Hepatocyte (in vitro differentiated cells): Measurements from ENCODE around the gene CORO2A. TPM values are rescaled to one million over a fixed set of nuclear protein-coding genes. Genes with fewer than 3 reads are reported as not detected.

Experiments used
- DNase-seq: peaks from one replicate; pipeline ENCODE4 v3.0.0-alpha.2; 2016; ENCODE audit warnings: low spot score
- H2AFZ ChIP-seq: fragments of 200-600 bp; sonication (generic); 2 replicates; pipeline ENCODE4 v1.6.0; 2016; ENCODE audit warnings: antibody characterized with exemption, mild to moderate bottlenecking
- H3K27ac ChIP-seq: fragments of 200-600 bp; sonication (generic); 2 replicates; pipeline ENCODE4 v1.5.1; 2016; ENCODE audit warnings: mild to moderate bottlenecking
- H3K27me3 ChIP-seq: fragments of 200-600 bp; sonication (generic); 2 replicates; pipeline ENCODE4 v1.6.1; 2016
- H3K36me3 ChIP-seq: fragments of 200-600 bp; sonication (generic); replicated peaks from 2 replicates; pipeline ENCODE4 v1.5.1; 2016; ENCODE audit warnings: low read depth; ENCODE audit not compliant: insufficient read depth
- H3K4me1 ChIP-seq: fragments of 200-600 bp; sonication (generic); 2 replicates; pipeline ENCODE4 v1.5.1; 2016; ENCODE audit warnings: mild to moderate bottlenecking, moderate library complexity; ENCODE audit not compliant: insufficient read depth
- H3K4me2 ChIP-seq: fragments of 200-600 bp; sonication (generic); 2 replicates; pipeline ENCODE4 v1.6.0; 2016
- H3K4me3 ChIP-seq: fragments of 200-600 bp; sonication (generic); 2 replicates; pipeline ENCODE4 v1.5.1; 2016; ENCODE audit warnings: mild to moderate bottlenecking
- H3K79me2 ChIP-seq: fragments of 200-600 bp; sonication (generic); 2 replicates; pipeline ENCODE4 v1.6.0; 2017; ENCODE audit warnings: mild to moderate bottlenecking
- H3K9me2 ChIP-seq: fragments of 200-600 bp; sonication (generic); replicated peaks from 2 replicates; pipeline ENCODE4 v1.6.0; 2017; ENCODE audit warnings: mild to moderate bottlenecking; ENCODE audit not compliant: insufficient read depth
- H3K9me3 ChIP-seq: fragments of 200-600 bp; sonication (generic); 2 replicates; pipeline ENCODE4 v1.5.1; 2016; ENCODE audit warnings: low read depth, mild to moderate bottlenecking
- H4K20me1 ChIP-seq: fragments of 200-600 bp; sonication (generic); 2 replicates; pipeline ENCODE4 v1.6.0; 2016; ENCODE audit warnings: mild to moderate bottlenecking; ENCODE audit not compliant: insufficient read depth, poor library complexity, severe bottlenecking
- CTCF ChIP-seq: fragments of 200-600 bp; sonication (generic); IDR thresholded peaks from 2 replicates; pipeline ENCODE4 v1.5.1; 2016; ENCODE audit warnings: antibody characterized with exemption, mild to moderate bottlenecking; ENCODE audit not compliant: poor library complexity
- EZH2 ChIP-seq: fragments of 200-600 bp; sonication (generic); IDR thresholded peaks from 2 replicates; pipeline ENCODE4 v1.6.1; 2016; ENCODE audit warnings: antibody characterized with exemption, mild to moderate bottlenecking, borderline replicate concordance
- EZH2phosphoT487 ChIP-seq: fragments of 200-600 bp; sonication (generic); IDR thresholded peaks from one replicate; pipeline ENCODE4 v1.6.1; 2018; ENCODE audit warnings: antibody characterized with exemption, mild to moderate bottlenecking, low read depth, moderate library complexity; ENCODE audit not compliant: unreplicated experiment, severe bottlenecking
- WGBS: methylation state at CpG from one replicate; pipeline ENCODE4 v1.1.6; 2016; ENCODE audit warnings: low lambda C conversion rate; ENCODE audit errors: missing lambda C conversion rate; 5-methylcytosine and 5-hydroxymethylcytosine counted together
- polyA plus RNA-seq: library from polyadenylated mRNA; unstranded; fragments of >200 nt; fragmentation: Nextera tagmentation; extraction: Ambion mirVana; gene quantifications from 2 replicates; pipeline ENCODE4 v1.2.1, GENCODE V29; 2016
- total RNA-seq: library from RNA; depleted of rRNA; stranded (reverse); fragments of >200 nt; gene quantifications from 2 replicates; pipeline ENCODE4 v1.2.3, GENCODE V29; 2014

CORO2A gene
- total and polyA plus RNA-seq, 2 experiments from 2014 or later: 12.8 to 24.6 TPM

GRCh38 chr9:98085944-98086343 lies 106.5 kb downstream of the CORO2A start:
- 70% methylated on average over 6 of the region's 7 CpGs for WGBS
- H3K27me3 ChIP-seq: no peaks in the 10 kb centered on the region
- H3K4me2 ChIP-seq: no peak overlapping the region
- H3K4me3 ChIP-seq: no peak overlapping the region
- H3K9me2 ChIP-seq: no peaks in the 10 kb centered on the region
- DNase-seq: no peak
- no peaks in the 10 kb centered on the region for H4K20me1 ChIP-seq
- H3K79me2 ChIP-seq: no peaks in the 10 kb centered on the region
- no peak overlapping the region for H3K27ac ChIP-seq
- H2AFZ ChIP-seq: no peak overlapping the region
- H3K4me1 ChIP-seq: no peaks in the 10 kb centered on the region
- no peaks in the 10 kb centered on the region for H3K36me3 ChIP-seq
- no peaks in the 10 kb centered on the region for H3K9me3 ChIP-seq
- TF ChIP-seq EZH2phosphoT487 (no peak), CTCF (no peak), EZH2 (no peak)

- Histone ChIP-seq H2AFZ (no peak overlapping the region), H3K9me3 (no peaks in the 10 kb centered on the region), H3K27ac (no peak overlapping the region), H4K20me1 (no peaks in the 10 kb centered on the region), H3K4me1 (no peaks in the 10 kb centered on the region), H3K9me2 (no peaks in the 10 kb centered on the region), H3K27me3 (no peaks in the 10 kb centered on the region), H3K36me3 (no peaks in the 10 kb centered on the region), H3K4me2 (no peak overlapping the region), H3K79me2 (no peaks in the 10 kb centered on the region), H3K4me3 (no peak overlapping the region)
- DNase-seq: no peak
- 87% methylated on average over 4 of the region's 4 CpGs for WGBS
- no peak for TF ChIP-seq CTCF
- TF ChIP-seq EZH2: no peak
- TF ChIP-seq EZH2phosphoT487: no peak
These were observed 107.4 kb downstream of the CORO2A start for GRCh38 chr9:98085058-98085457.

- no peak overlapping the region for H3K4me3 ChIP-seq
- no peak overlapping the region for H3K4me2 ChIP-seq
- H3K9me3 ChIP-seq: no peaks in the 10 kb centered on the region
- no peak overlapping the region for H2AFZ ChIP-seq
- no peaks in the 10 kb centered on the region for H3K9me2 ChIP-seq
- TF ChIP-seq EZH2phosphoT487 (no peak), CTCF (no peak), EZH2 (no peak)
- no peaks in the 10 kb centered on the region for H3K79me2 ChIP-seq
- no peaks in the 10 kb centered on the region for H4K20me1 ChIP-seq
- no peak overlapping the region for H3K27ac ChIP-seq
- no peaks in the 10 kb centered on the region for H3K27me3 ChIP-seq
- WGBS: 93% methylated on average over 3 of the region's 3 CpGs
- H3K4me1 ChIP-seq: no peaks in the 10 kb centered on the region
- H3K36me3 ChIP-seq: no peaks in the 10 kb centered on the region
- DNase-seq: no peak
These were observed 108.0 kb downstream of the CORO2A start for GRCh38 chr9:98084396-98084795.
